WTC11 (cell line): ENCODE results near the gene NSUN4. TPM values are rescaled to one million over a fixed set of nuclear protein-coding genes. Genes with fewer than 3 reads are reported as not detected.
A peak's percentile ranks its signal among the peaks of the same experiment; 100 is the strongest.

ENCODE experiments used
- ATAC-seq: fragments of 200-7000 bp; cut with Tn5 transposase; 2 replicates; pipeline ENCODE4 v1.10.0; 2021; ENCODE audit warnings: mild to moderate bottlenecking, moderate library complexity
- CTCF ChIA-PET: fragments of 300-600 bp; sonication (Branson Sonifier 250); formaldehyde crosslinking; loops from one replicate; lab custom pipeline; 2021; ENCODE audit warnings: antibody characterized with exemption; lab: Charles Lee
- POLR2A ChIA-PET: fragments of 350-600 bp; sonication (Branson Sonifier 250); formaldehyde crosslinking; loops from one replicate; lab custom pipeline; 2021; ENCODE audit warnings: antibody characterized with exemption; lab: Charles Lee
- DNase-seq: peaks from one replicate; pipeline ENCODE4 v3.0.0; 2021; ENCODE audit warnings: low spot score
- H3K27ac Mint-ChIP-seq: 2 replicates; pipeline ENCODE4 v1.8.0; 2021; ENCODE audit warnings: mixed read lengths
- H3K27me3 Mint-ChIP-seq: 2 replicates; pipeline ENCODE4 v1.8.0; 2021; ENCODE audit warnings: low read depth, mild to moderate bottlenecking, moderate library complexity, mixed read lengths
- H3K36me3 Mint-ChIP-seq: 2 replicates; pipeline ENCODE4 v1.8.0; 2021; ENCODE audit warnings: mixed read lengths
- H3K4me1 Mint-ChIP-seq: 2 replicates; pipeline ENCODE4 v1.8.0; 2022; ENCODE audit warnings: mixed read lengths
- H3K4me3 Mint-ChIP-seq: 2 replicates; pipeline ENCODE4 v1.8.0; 2021; ENCODE audit warnings: mild to moderate bottlenecking, moderate library complexity, mixed read lengths
- H3K9me3 Mint-ChIP-seq: 2 replicates; pipeline ENCODE4 v1.8.0; 2021; ENCODE audit warnings: mixed read lengths
- AR ChIP-seq: fragments of 250-450 bp; sonication (Bioruptor Pico); IDR thresholded peaks from 2 replicates; pipeline ENCODE4 v1.9.0; 2021; ENCODE audit warnings: mild to moderate bottlenecking
- E2F4 ChIP-seq: sonication (generic); formaldehyde crosslinking; IDR thresholded peaks from 2 replicates; pipeline ENCODE4 v1.8.1; 2022; ENCODE audit warnings: low read depth, mild to moderate bottlenecking, moderate library complexity, missing genetic modification reagents, borderline replicate concordance
- EMX1 ChIP-seq: fragments of 250-450 bp; sonication (Bioruptor Pico); IDR thresholded peaks from 2 replicates; pipeline ENCODE4 v1.8.0; 2021; ENCODE audit warnings: mild to moderate bottlenecking
- HMGA2 ChIP-seq: fragments of 250-450 bp; sonication (Bioruptor Pico); IDR thresholded peaks from 2 replicates; pipeline ENCODE4 v1.4.0; 2021; ENCODE audit warnings: mild to moderate bottlenecking, moderate library complexity
- MYBL2 ChIP-seq: sonication (generic); formaldehyde crosslinking; IDR thresholded peaks from 2 replicates; pipeline ENCODE4 v1.8.1; 2023; ENCODE audit warnings: mild to moderate bottlenecking, moderate library complexity, missing genetic modification reagents
- TCF7 ChIP-seq: sonication (generic); formaldehyde crosslinking; IDR thresholded peaks from 2 replicates; pipeline ENCODE4 v1.8.0; 2022; ENCODE audit warnings: mild to moderate bottlenecking, low read depth, missing genetic modification reagents, moderate library complexity
- USF1 ChIP-seq: sonication (generic); formaldehyde crosslinking; IDR thresholded peaks from 2 replicates; pipeline ENCODE4 v1.8.0; 2022; ENCODE audit warnings: mild to moderate bottlenecking, missing genetic modification reagents
- USF2 ChIP-seq: sonication (generic); formaldehyde crosslinking; IDR thresholded peaks from 2 replicates; pipeline ENCODE4 v1.8.1; 2023; ENCODE audit warnings: mild to moderate bottlenecking, missing genetic modification reagents, moderate library complexity
- ZNF138 ChIP-seq: sonication (generic); formaldehyde crosslinking; conservative IDR thresholded peaks from 2 replicates; pipeline ENCODE4 v1.8.1; 2022; ENCODE audit warnings: mild to moderate bottlenecking, moderate library complexity, missing genetic modification reagents
- ZNF219 ChIP-seq: sonication (generic); formaldehyde crosslinking; IDR thresholded peaks from 2 replicates; pipeline ENCODE4 v1.8.0; 2023; ENCODE audit warnings: missing genetic modification reagents, mild to moderate bottlenecking, borderline replicate concordance
- ZNF232 ChIP-seq: sonication (generic); formaldehyde crosslinking; IDR thresholded peaks from 2 replicates; pipeline ENCODE4 v1.8.0; 2022; ENCODE audit warnings: mild to moderate bottlenecking, missing genetic modification reagents
- ZNF532 ChIP-seq: fragments of 250-450 bp; sonication (Bioruptor Pico); IDR thresholded peaks from 2 replicates; pipeline ENCODE4 v1.9.0; 2021; ENCODE audit warnings: mild to moderate bottlenecking, borderline replicate concordance
- total RNA-seq: library from RNA; stranded (reverse); gene quantifications from 3 replicates; pipeline ENCODE4 v1.2.3, GENCODE V29; 2021

The NSUN4 gene
- total RNA-seq, 1 experiment from 2014 or later: 22.6 TPM

GRCh38 chr1:46303038-46303871, 37.4 kb upstream of the NSUN4 start, which contains the start of the genes LRRC41 and UQCRH (continued):
- TF ChIP-seq ZNF532 (CRISPR knock-in tag) (no peak), TCF7 (CRISPR knock-in tag) (no peak), ZNF219 (CRISPR knock-in tag) (no peak), HMGA2 (no peak), AR (no peak), ZNF138 (no peak), EMX1 (CRISPR knock-in tag) (no peak), ZNF232 (CRISPR knock-in tag) (no peak)

- peaks cover 27% of the 10 kb centered on the region for H3K36me3 Mint-ChIP-seq
- ChIA-PET CTCF (interaction anchor here (1.2 to 2.3 kb wide), 3 partner anchors 29 to 103 kb away, joined by 6 to 9 read pairs (median 6); partner anchors contain the start of gene RAD54L), POLR2A (interaction anchor here (2.1 to 2.5 kb wide), 2 partner anchors 36 to 57 kb away, joined by 8 to 13 read pairs; partner anchors contain the start of genes NSUN4 and RAD54L)
- peak overlapping the region; percentile 100 for H3K4me3 Mint-ChIP-seq
- ATAC-seq (no peak), DNase-seq (no peak)
- H3K4me1 Mint-ChIP-seq: peaks cover 59% of the 10 kb centered on the region
- H3K27me3 Mint-ChIP-seq: no peaks in the 10 kb centered on the region
- H3K9me3 Mint-ChIP-seq: no peaks in the 10 kb centered on the region
- TF ChIP-seq E2F4 (CRISPR knock-in tag): no peak
- TF ChIP-seq MYBL2 (CRISPR knock-in tag): peak; percentile 36; the same call in 1 of the 2 replicates
- TF ChIP-seq USF1: 0 out of 2 replicates have a peak, but pooled peaks have one; percentile 2
- no peak for TF ChIP-seq USF2 (CRISPR knock-in tag)
- H3K27ac Mint-ChIP-seq: peak overlapping the region; percentile 98
Measured at GRCh38 chr1:46303872-46304326, 36.7 kb upstream of the NSUN4 start.
